Measurements from ENCODE around the gene GNL3L.
"Not testable (repeated sequence)": the region's sequence is repeated elsewhere in the genome, so short reads cannot be mapped to it uniquely, and the experiment has no call there.

The GNL3L gene

GRCh38 chrX:54529552-54530356 is at the start of gene GNL3L:
Gene GNL3L (plus strand): TSS chrX:54530219. CDS start chrX:54532567, 2,348 bp downstream.
- intact Hi-C loops (cut with DNase I) = loop anchor here (2.0 kb wide), 1 partner anchor 279 kb away; no protein-coding TSS in a partner anchor
- peak; percentile 70 to 98 (median 78) for DNase-seq

DNA sequence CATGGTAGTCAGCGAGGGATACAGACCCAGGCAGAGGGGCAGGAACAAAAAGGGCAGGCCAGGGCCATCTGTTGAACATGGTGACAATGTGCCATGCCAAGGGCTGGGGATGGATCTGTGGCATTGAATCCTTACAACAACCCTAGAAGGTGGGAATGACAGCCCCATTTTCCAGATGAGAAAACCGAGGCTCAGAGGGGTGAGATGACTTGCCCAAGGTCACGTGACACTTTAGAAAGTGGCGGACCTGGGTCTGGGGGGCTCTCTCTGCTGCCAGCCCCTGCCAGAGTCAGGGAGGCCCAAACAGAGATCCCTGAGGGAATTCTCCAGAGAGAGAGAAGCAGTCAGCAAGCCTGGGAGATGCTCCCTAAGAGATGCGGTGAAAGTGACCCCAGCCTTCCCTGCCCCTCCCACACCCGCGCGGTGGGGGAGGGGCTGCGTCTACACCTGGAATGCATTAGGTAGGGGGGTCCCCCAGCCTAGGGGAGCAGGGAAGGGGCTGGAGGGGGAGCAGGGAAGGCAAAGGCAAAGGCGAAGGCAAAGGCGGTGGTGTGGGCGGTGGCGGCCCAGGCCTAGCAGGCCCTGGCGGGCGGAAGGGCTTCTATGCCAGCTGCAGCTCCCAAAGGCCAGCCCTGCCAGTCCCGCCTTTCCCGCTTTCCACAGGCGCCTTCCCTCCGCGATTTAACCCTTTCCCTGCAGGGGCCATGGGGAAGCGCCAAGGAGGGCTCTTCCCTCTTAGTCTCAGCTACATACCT is 47.0 kb upstream of the GNL3L start:
- DNase-seq = no peak
- intact Hi-C loops (cut with DNase I) = no loop called here

DNA sequence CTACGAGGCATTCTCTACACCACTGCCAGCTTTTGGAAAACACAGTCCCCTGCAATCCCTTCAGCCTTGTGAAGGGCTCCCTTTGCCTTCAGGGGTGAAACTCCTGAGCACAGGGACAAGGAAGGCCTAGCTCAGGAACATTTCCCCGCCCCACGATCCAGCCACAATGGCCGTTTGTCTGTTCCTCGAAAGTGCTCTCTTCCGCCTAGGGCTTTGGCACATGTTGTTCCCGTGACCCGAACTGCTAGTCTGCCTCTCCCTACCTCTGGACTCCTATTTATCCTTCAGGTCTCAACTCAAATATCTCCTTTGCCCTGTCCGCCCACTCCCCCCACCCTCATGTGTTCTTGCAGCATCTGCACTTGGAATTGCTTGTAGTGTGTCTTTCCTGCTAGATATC is 46.1 kb upstream of the GNL3L start:
- DNase-seq = peak in 1 of 10 donors; percentile 11
- intact Hi-C loops (cut with DNase I) = no loop called here

DNA sequence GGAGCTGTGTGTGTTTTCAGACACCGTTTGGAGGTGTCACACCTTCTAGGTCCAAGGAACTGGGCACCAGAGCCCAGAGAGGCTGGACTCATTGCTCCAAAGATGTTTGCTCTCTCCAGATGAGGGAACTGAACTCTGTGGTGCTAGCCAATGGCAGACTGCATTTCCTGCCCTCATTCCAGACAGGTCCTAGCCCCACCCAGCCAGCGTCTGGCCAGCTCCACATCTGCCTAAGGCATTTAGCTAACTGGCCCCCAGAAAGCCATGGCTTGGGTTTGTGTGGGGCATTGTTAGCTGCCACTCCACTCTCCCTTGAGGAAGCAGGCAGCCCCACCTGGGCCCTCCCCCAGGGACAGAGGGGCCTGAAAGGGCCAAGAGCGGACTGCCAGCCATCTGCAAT is 45.4 kb upstream of the GNL3L start:
- intact Hi-C loops (cut with DNase I) = no loop called here
- no peak for DNase-seq

DNA sequence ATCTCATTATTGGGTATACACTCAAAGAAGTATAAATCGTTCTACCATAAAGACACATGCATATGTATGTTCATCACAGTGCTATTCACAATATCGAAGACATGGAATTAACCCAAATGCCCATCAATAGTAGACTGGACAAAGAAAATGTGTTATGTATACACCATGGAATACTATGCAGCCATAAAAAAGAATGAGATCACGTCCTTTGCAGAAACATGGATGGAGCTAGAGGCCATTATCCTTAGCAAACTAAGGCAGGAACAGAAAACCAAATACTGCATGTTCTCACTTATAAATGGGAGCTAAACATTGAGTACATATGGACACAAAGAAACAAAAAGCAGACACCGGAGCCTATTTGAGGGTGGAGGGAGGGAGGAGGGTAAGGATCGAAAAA is 40.2 kb upstream of the GNL3L start:
- not testable (repeated sequence) for DNase-seq

DNA sequence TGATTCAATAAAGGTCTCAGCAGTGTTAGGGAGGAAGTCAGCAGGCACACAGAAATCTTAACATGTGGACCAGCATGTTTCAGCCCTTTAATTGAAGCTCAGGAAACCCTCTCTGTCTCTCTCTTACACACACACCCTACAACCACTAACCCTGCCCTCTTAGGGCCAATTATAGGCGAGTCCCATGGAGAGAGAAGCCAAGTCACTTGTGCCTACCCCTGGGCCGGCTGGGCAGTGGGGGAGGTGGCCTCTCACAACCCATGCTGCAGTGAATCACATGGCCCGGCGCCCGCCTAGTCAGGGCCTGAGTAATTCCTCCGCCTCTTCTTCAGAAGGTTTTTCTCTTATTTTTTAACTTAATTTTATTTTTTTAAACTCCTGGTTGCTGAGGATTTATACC is 37.7 kb upstream of the GNL3L start:
- intact Hi-C loops (cut with DNase I) = loop anchor here (10.0 kb wide), 1 partner anchor 432 kb away; the partner anchor contains the start of gene TRO
- peak in 5 of 10 donors; percentile 13 to 89 (median 80) for DNase-seq

More for the DNA sequence above, 40.2 kb upstream of the GNL3L start:
- intact Hi-C loops (cut with DNase I) = loop anchor here (10.0 kb wide), 1 partner anchor 435 kb away; the partner anchor contains the start of gene TRO

DNA sequence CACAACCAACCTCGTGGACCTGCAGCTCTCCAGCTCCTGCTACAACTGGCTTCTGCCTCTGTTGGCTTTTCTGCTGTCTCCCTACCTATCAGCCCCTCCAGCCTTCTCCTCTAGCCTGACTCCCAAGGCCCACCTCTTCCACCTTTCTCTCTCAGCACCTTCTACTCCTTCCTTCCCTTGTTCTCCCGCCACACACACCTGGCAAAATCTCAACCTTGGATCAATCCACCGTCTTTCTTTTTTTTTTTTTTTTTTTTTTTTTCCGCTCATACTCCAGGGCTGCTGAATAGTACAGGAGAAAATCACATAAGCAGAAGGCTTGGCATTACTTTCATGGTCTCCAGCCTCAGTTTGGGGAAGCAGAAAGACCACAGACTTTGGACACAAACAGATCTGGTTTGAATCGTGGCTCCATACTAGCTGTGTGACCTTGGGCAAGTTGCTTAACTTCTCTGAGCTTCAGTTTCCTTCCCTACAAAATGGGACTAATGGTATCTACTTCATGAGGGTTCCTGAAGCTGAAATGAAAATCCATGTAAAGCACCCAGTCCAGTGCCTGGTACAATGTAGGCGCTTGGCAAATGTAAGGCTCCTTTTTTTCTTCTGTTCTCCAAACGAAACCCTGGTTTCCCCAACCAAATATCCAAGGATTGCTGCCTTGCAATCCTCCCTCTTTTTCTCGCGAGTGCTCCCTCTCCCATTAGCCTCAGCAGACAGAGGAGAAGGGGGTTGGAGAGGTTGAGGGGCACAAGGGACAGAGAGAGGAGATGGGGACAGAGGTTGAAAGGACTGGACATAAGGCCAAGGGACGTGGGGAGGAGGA is 35.6 kb upstream of the GNL3L start:
- peak in 1 of 10 donors; percentile 6 for DNase-seq
- intact Hi-C loops (cut with DNase I) = loop anchor here (10.0 kb wide), 1 partner anchor 430 kb away; the partner anchor contains the start of gene TRO

DNA sequence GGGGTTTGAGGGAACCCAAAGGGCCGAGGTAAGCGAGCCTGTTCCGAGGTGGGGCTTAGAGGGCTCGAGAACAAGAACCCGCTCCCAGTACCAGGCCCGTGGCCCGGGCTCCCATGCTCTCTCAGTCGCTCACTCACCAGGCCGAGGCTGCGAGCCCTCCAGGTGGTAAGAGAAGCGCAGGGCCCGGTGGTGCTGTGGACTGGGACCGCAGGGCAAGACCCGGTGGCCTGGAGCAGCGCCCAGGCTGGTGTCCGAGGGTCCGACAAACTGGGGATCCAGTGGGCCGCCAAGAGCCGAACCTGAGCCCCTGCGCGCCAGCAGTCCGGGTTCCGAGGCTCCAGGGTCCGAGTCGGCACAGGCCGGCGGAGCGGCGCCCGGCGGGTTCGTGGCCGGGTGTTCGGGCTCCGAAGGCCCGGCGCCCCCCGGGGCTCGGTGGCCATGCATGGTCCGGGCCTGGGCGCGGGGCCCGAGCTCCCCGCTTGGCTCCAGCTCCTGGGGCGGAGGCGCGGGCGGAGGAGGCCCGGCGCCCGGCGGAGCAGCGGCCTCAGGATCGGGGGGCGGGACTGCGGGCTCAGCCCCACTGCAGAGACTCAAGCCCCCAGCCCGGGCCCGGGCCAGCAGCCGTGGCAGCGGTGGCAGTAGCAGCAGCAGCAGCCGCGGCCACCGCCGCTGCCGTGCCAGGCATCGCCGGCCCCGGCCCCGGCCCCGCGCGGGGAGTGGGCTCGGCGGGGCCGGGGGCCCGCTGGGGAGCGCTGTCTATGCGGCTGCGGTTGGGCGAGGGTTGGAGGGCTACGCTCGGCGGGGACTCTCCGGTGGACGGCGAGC is 34.8 kb upstream of the GNL3L start:
- intact Hi-C loops (cut with DNase I) = loop anchor here (10.0 kb wide), 1 partner anchor 430 kb away; the partner anchor contains the start of gene TRO
- peak in 5 of 10 donors; percentile 7 to 86 (median 25) for DNase-seq

- DNase-seq = peak in 9 of 10 donors; percentile 43 to 93 (median 64)
- intact Hi-C loops (cut with DNase I) = loop anchor here (10.0 kb wide), 1 partner anchor 429 kb away; the partner anchor contains the start of gene TRO
Measured at GRCh38 chrX:54495814-54496516, 34.1 kb upstream of the GNL3L start, which contains the start of gene FGD1. Gene FGD1 (minus strand): TSS chrX:54496234. CDS start chrX:54495432, 802 bp downstream.

DNA sequence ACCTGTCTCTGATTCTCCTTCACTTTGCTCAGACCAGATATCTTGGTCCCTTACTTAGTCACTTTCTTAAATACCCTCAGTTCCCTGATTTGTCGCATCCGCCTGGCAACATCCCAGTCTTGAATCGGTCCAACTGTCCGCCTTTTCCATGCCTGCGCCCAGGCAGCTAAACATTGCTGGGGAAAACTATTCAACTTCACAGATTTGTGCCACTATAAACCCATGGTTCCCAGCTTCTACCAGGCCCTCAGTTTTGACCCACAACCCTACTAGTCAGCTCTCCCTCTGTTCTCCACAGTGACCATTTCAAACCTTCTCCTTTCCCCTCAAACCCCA is 33.5 kb upstream of the GNL3L start:
- peak in 3 of 10 donors; percentile 5 to 87 (median 59) for DNase-seq
- intact Hi-C loops (cut with DNase I) = loop anchor here (10.0 kb wide), 1 partner anchor 428 kb away; the partner anchor contains the start of gene TRO

- peak in 1 of 10 donors; percentile 44 for DNase-seq
- intact Hi-C loops (cut with DNase I) = loop anchor here (10.0 kb wide), 1 partner anchor 428 kb away; the partner anchor contains the start of gene TRO
Measured at GRCh38 chrX:54496936-54497335, 33.1 kb upstream of the GNL3L start.

- no peak for DNase-seq
- intact Hi-C loops (cut with DNase I) = no loop called here
Measured at GRCh38 chrX:54509400-54509799, 20.6 kb upstream of the GNL3L start.

DNA sequence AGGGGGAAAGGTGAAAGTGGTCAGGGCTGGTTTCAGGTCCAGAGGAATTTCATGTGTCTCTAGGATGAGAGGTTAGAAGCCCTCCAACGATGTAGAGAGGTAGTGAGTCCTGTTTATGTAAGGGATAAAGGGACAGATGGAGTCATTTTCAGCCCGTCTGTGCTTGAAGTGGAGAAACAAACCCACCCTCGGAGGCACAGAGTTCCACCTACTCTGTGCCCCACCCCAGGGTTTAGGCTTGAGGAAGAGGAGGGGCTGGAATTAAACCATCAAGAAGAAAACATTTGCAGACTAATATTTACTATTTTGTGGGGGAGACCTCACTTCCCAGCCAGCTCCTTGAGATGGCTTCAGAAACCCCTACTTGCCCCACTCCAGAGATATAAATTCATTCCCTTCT is 868 bp upstream of the GNL3L start:
- intact Hi-C loops (cut with DNase I) = no loop called here

GRCh38 chrX:54530357-54530900 is 410 bp downstream of the GNL3L start:
- intact Hi-C loops (cut with DNase I) = loop anchor here (2.0 kb wide), 1 partner anchor 278 kb away; no protein-coding TSS in a partner anchor
- DNase-seq = no peak

More for the DNA sequence above, 868 bp upstream of the GNL3L start:
- no peak for DNase-seq

DNA sequence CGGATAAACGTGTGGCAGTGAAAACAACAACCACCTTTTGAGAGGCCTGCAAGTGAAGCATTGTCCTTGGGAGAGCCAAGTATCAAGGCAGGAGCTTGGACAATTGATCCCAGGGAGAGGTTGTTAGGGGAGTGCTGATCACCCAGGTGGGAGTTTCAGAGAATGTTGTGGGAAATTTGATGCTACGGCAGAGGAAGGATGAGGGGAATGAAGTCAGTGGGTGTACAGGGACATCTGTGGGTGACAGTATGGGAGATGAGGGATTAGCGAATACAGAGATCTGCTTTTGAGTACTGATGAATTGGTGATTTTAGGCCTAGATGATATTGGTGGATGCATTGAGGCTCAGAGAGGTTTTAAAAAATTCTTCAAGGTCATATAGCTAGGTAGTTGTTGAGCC is 4.3 kb downstream of the GNL3L start:
- DNase-seq = no peak

GRCh38 chrX:54540289-54540688 is 10.3 kb downstream of the GNL3L start:
- DNase-seq = no peak
- intact Hi-C loops (cut with DNase I) = no loop called here

More for the DNA sequence above, 4.3 kb downstream of the GNL3L start:
- intact Hi-C loops (cut with DNase I) = no loop called here

GRCh38 chrX:54542239-54542638 is 12.2 kb downstream of the GNL3L start:
- intact Hi-C loops (cut with DNase I); DNase-seq: not testable (repeated sequence)

DNA sequence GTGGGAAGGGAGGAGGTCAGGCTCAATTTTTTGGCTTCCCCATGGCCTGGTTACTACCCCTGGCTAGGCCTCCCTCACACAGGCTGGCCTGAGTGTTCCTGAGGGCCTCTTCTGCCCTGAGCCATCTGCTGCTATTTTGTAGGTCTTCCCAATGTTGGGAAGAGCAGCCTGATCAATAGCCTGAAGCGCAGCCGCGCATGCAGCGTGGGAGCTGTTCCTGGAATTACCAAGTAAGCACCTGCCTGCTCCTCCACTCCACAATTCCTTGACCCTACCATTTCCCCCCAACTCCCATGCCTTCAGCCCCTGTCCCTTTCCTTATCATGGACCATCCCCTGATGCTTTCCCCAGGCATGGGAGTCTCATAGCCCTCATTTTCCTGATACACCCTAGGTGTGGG is 20.8 kb downstream of the GNL3L start:
- intact Hi-C loops (cut with DNase I) = no loop called here
- DNase-seq = no peak
